HG03520 (cell line): ENCODE data around the gene CORO1A.
"Not testable (repeated sequence)": the region's sequence is repeated elsewhere in the genome, so short reads cannot be mapped to it uniquely, and the experiment has no call there.

ENCODE experiments used
- ATAC-seq: cut with Tn5 transposase; IDR thresholded peaks from one replicate; pipeline ENCODE4 v1.9.1; 2021; ENCODE audit warnings: mild to moderate bottlenecking, moderate library complexity; ENCODE audit not compliant: unreplicated experiment

The CORO1A gene

GRCh38 chr16:30183233-30184095 is at the start of gene CORO1A:
CORO1A (plus strand) TSS chr16:30183602; CDS start chr16:30185210, 1,608 bp downstream.
- peak; percentile 40 for ATAC-seq

GRCh38 chr16:30136971-30137605 is 46.3 kb upstream of the CORO1A start:
- ATAC-seq: no peak

DNA sequence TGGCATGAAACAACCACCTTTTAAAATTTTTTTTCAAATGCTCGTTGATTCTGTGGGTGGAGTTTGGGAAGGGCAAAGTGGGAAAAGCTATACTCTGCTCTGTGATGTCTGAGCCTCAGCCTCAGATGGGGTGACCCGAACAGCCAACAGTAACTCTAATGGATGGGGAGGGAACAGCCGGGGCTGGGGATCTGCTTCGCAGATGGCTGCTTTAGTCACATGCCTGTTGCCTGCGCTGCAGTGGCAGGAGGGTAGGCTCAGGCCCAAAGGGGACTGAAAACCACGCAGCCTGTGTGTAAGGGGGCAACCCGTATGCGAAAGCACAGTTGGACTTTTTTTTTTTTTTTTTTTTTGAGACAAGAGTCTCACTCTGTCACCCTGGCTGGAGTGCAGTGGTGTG is 45.5 kb upstream of the CORO1A start:
- ATAC-seq: no peak

- no peak for ATAC-seq
Observed at GRCh38 chr16:30139583-30140481, 43.6 kb upstream of the CORO1A start.

DNA sequence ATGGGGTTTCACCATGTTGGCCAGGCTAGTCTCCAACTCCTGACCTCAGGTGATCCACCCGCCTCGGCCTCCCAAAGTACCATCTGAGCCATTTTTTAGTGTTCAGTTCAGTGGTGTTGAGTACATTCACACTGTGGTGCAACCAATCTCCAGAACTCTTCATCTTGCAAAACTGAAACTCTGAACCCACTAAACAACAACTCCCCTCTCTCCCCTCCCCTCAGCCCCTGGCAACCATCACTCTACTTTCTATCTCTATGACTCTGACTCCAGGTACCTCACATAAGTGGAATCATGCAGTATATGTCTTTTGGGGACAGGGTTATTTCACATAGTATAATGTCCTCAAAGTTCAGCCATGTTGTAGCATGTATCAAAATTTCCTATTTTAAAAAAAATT is 41.7 kb upstream of the CORO1A start:
- no peak for ATAC-seq

DNA sequence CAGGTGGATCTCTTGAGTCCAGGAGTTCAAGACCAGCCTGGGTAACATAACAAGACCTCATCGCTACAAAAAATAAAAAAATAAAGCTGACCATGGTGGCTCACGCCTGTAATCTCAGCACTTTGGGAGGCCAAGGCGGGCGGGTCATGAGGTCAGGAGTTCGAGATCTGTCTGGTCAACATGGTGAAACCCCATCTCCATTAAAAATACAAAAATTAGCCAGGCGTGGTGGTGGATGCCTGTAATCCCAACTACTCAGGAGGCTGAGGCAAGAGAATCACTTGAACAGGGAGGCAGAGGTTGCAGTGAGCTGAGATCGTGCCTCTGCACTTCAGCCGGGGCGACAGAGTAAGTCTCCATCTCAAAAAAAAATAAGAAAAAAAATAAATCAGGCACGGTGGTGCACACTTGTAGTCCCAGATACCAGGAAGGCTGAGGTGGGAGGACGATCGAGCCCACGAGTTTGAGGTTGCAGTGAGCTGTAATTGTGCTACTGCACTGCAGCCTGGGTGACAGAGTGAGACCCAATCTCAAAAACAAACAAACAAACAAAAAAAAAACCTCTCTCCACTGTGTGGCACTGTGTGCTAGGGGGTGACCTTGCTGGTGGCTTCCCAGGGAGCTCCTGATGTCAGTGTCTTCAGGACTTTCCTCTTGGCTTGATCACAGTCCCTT is 40.6 kb upstream of the CORO1A start:
- ATAC-seq: no peak

- ATAC-seq: no peak
Observed at GRCh38 chr16:30143347-30143702, 40.1 kb upstream of the CORO1A start.

DNA sequence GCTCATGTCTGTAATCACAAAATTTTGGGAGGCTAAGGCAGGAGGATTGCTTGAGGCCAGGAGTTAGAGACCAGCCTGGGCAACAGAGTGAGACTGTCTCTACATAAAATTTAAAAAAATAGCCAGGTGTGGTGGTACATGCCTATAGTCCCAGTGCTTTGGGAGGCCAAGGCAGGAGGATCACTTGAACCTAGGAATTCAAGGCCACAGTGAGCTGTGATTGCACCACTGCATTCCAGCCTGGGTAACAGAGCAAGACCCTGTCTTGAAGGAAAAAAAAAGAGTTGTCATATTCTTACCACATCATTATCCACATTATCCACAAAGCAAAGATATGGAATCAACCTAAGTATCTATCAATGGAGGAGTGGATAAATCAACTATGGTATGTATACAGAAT is 39.4 kb upstream of the CORO1A start:
- no peak for ATAC-seq

- ATAC-seq: no peak
Observed at GRCh38 chr16:30144917-30145316, 38.5 kb upstream of the CORO1A start.

GRCh38 chr16:30145657-30146056 is 37.7 kb upstream of the CORO1A start:
- no peak for ATAC-seq

DNA sequence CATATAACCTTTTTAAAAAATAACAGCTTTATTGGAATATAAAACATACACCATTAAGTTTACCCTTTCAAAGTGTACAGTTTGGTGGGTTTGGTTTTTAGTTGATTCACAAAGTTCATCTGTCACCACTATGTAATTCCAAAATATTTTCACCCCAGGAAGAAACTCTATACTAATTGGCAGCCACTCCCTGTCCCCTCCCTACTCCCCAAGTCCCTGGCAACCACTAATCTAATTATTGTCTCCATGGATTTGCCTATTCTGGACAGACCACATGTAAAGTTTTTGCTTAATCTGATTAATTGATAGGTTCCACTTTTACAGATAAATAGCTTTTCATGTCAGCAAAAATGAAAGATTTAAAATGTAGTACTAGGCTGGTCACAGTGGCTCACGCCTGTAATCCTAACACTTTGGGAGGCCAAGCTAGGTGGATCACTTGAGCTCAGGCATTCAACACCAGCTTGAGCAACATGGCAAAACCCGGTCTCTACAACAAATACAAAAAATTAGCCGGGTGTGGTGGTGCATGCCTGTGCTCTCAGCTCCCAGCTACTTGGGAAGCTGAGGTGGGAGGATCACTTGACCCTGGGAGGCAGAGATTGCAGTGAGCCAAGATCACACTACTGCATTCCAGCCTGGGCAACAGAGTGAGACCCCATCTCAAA is 35.4 kb upstream of the CORO1A start:
- ATAC-seq: no peak

DNA sequence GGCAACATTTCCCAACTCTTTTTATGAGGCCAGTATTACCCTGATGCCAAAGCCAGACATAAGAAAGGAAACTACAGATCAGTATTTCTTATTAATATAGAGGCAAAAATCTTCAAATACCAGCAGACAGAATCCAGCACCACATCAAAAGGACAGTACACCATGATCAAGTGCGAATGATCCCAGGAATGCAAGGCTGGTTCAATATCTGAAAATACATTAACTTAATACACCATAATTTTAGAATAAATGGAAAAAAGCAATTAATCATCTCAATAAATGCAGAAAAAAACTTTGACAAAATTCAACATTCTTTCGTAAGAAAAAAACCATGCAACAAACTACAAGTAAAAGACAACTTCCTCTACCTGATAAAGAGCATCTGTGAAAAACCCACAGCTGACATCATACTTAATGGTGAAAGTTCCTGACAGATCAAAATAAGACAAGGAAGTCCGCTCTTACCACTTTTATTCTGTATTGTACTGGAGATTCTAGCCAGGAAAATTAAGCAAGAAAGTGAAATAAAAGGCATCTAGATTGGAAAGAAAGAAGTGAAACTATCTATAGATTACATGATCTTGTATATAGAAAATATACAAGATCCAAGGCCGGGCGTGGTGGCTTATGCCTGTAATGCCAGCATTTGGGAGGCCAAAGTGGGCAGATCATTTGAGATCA is 34.0 kb upstream of the CORO1A start:
- no peak for ATAC-seq

- no peak for ATAC-seq
Observed at GRCh38 chr16:30151091-30151490, 32.3 kb upstream of the CORO1A start.

GRCh38 chr16:30152517-30152916 is 30.9 kb upstream of the CORO1A start:
- ATAC-seq: no peak

GRCh38 chr16:30155188-30155587 is 28.2 kb upstream of the CORO1A start:
- ATAC-seq: no peak

GRCh38 chr16:30157214-30157613 is 26.2 kb upstream of the CORO1A start:
- ATAC-seq: no peak

DNA sequence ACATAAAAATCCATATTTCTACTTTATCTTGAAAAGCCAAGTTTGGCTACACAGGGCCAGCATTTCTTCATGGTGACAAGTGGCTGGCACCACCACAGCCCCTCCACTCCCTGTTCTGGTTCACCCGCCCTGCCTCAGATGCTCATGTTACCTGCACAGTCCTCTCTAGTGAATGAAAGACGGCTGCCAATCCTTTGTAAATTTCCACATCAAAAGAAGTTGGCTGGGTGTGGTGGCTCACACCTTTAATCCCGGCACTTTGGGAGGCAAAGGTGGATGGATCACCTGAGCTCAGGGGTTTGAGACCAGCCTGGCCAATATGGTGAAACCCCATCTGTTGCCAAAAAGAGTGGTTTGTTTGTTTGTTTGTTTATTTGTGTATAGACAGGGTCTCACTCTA is 19.9 kb upstream of the CORO1A start:
- no peak for ATAC-seq

GRCh38 chr16:30166202-30166902 is 17.1 kb upstream of the CORO1A start:
- no peak for ATAC-seq

DNA sequence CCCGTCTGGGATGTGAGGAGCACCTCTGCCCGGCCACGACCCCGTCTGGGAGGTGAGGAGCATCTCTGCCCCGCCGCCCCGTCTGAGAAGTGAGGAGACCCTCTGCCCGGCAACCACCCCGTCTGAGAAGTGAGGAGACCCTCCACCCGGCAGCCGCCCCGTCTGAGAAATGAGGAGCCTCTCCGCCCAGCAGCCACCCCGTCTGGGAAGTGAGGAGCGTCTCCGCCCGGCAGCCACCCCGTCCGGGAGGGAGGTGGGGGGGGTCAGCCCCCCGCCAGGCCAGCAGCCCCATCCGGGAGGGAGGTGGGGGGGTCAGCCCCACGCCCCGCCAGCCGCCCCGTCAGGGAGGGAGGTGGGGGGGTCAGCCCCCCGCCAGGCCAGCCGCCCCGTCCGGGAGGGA is 14.7 kb upstream of the CORO1A start:
- ATAC-seq: not testable (repeated sequence)
